GM12891 (cell line): ENCODE results near the gene MRPL28.
"Not testable (repeated sequence)": the region's sequence is repeated elsewhere in the genome, so short reads cannot be mapped to it uniquely, and the experiment has no call there.

Source experiments
- DNase-seq: peaks from one replicate; pipeline ENCODE4 v3.0.0; 2011; ENCODE audit warnings: low spot score; ENCODE audit not compliant: insufficient read length
- FAIRE-seq: peaks from 2 replicates; lab custom pipeline; 2011; peaks lifted over from hg19 to GRCh38; lab: Jason Lieb, UNC
- PAX5 ChIP-seq: IDR thresholded peaks from 2 replicates; pipeline ENCODE4 v1.6.1; 2011; ENCODE audit warnings: low read length, moderate library complexity, mild to moderate bottlenecking; ENCODE audit not compliant: insufficient read depth, severe bottlenecking
- POLR2A ChIP-seq: IDR thresholded peaks from 2 replicates; pipeline ENCODE4 v1.6.1; 2011; ENCODE audit warnings: low read depth, low read length, control low read depth
- POLR2AphosphoS5 ChIP-seq: IDR thresholded peaks from 2 replicates; pipeline ENCODE4 v1.6.1; 2011; ENCODE audit warnings: low read depth, low read length, control low read depth
- POU2F2 ChIP-seq: IDR thresholded peaks from 2 replicates; pipeline ENCODE4 v1.6.1; 2011; ENCODE audit warnings: low read depth, mild to moderate bottlenecking, control low read depth, low read length, moderate library complexity
- SPI1 ChIP-seq: IDR thresholded peaks from 2 replicates; pipeline ENCODE4 v1.6.1; 2011; ENCODE audit warnings: low read depth, low read length, control low read depth
- TAF1 ChIP-seq: IDR thresholded peaks from 2 replicates; pipeline ENCODE4 v1.6.1; 2011; ENCODE audit warnings: low read depth, low read length, control low read depth

Gene MRPL28

GRCh38 chr16:368388-369158, 1.8 kb downstream of the MRPL28 start:
- no peak for TF ChIP-seq PAX5
- no peak for TF ChIP-seq POLR2A
- no peak for TF ChIP-seq POLR2AphosphoS5
- no peak for TF ChIP-seq POU2F2
- no peak for TF ChIP-seq SPI1
- no peak for TF ChIP-seq TAF1
- FAIRE-seq (no peak), DNase-seq (no peak)

GRCh38 chr16:367333-367903, 2.9 kb downstream of the MRPL28 start:
- FAIRE-seq (no peak), DNase-seq (no peak)
- TF ChIP-seq PAX5, result no peak
- no peak for TF ChIP-seq POU2F2
- no peak for TF ChIP-seq SPI1
- TF ChIP-seq POLR2A, result no peak
- TF ChIP-seq TAF1, result no peak
- no peak for TF ChIP-seq POLR2AphosphoS5

- FAIRE-seq, result no peak
These were observed 3.9 kb downstream of the MRPL28 start for GRCh38 chr16:366476-366875.

GRCh38 chr16:364595-365491, 5.5 kb downstream of the MRPL28 start:
- DNase-seq, result no peak
- TF ChIP-seq SPI1 (no peak), TAF1 (no peak), POLR2AphosphoS5 (no peak), PAX5 (no peak), POU2F2 (no peak), POLR2A (no peak)
- FAIRE-seq, result no peak

More at GRCh38 chr16:366476-366875, 3.9 kb downstream of the MRPL28 start:
- no peak for DNase-seq
- TF ChIP-seq SPI1 (no peak), PAX5 (no peak), TAF1 (no peak), POLR2A (no peak), POU2F2 (no peak), POLR2AphosphoS5 (no peak)

- DNase-seq, result no peak
- TF ChIP-seq POLR2A (no peak), POLR2AphosphoS5 (no peak), SPI1 (no peak), PAX5 (no peak), TAF1 (no peak), POU2F2 (no peak)
- no peak for FAIRE-seq
These were observed 6.4 kb downstream of the MRPL28 start for GRCh38 chr16:363766-364490.

GRCh38 chr16:363110-363765, 7.1 kb downstream of the MRPL28 start:
- DNase-seq (no peak), FAIRE-seq (no peak)

GRCh38 chr16:362702-362999, 7.7 kb downstream of the MRPL28 start:
- FAIRE-seq, DNase-seq: not testable (repeated sequence)

More at GRCh38 chr16:363110-363765, 7.1 kb downstream of the MRPL28 start:
- TF ChIP-seq TAF1, result no peak
- no peak for TF ChIP-seq POLR2A
- TF ChIP-seq POLR2AphosphoS5, result no peak
- no peak for TF ChIP-seq PAX5
- TF ChIP-seq SPI1, result no peak
- no peak for TF ChIP-seq POU2F2

GRCh38 chr16:361872-362701, 8.3 kb downstream of the MRPL28 start:
- peak; percentile 96 for DNase-seq
- TF ChIP-seq PAX5 (no peak), POU2F2 (peak; percentile 31; the same call in 1 of the 2 replicates), POLR2AphosphoS5 (no peak), TAF1 (no peak), POLR2A (no peak)
- peak; percentile 93 for FAIRE-seq
